Liver (tissue), 3 donors: ENCODE measurements around the gene ABHD12B.

Experiments used
- EGR1 ChIP-seq, 2 donors: IDR thresholded peaks; 2 replicates each; pipeline ENCODE4 v1.6.1; 2016 to 2018; ENCODE audit warnings: antibody characterized with exemption in 2 of 2, low read depth in 2 of 2
- FOXA1 ChIP-seq: IDR thresholded peaks from 2 replicates; pipeline ENCODE4 v1.6.1; 2016; ENCODE audit warnings: antibody characterized with exemption
- GABPA ChIP-seq, 2 donors: IDR thresholded peaks in 1 of 2; conservative IDR thresholded peaks in 1 of 2; 2 replicates each; pipeline ENCODE4 v1.6.1; 2016; ENCODE audit warnings: antibody characterized with exemption in 2 of 2, mild to moderate bottlenecking in 1 of 2, moderate library complexity in 1 of 2
- HNF4A ChIP-seq, 2 donors: conservative IDR thresholded peaks; 2 replicates each; pipeline ENCODE4 v1.6.1; 2016; ENCODE audit warnings: antibody characterized with exemption in 2 of 2, mild to moderate bottlenecking in 2 of 2
- JUND ChIP-seq, 2 donors: IDR thresholded peaks; 2 replicates each; pipeline ENCODE4 v1.6.1; 2016; ENCODE audit warnings: antibody characterized with exemption in 2 of 2
- RAD21 ChIP-seq, 2 donors: IDR thresholded peaks; 2 replicates each; pipeline ENCODE4 v1.6.1; 2016; ENCODE audit warnings: antibody characterized with exemption in 2 of 2, mild to moderate bottlenecking in 2 of 2
- SP1 ChIP-seq: IDR thresholded peaks from 2 replicates; pipeline ENCODE4 v1.6.1; 2018; ENCODE audit warnings: antibody characterized with exemption, mild to moderate bottlenecking
- TAF1 ChIP-seq: conservative IDR thresholded peaks from 2 replicates; pipeline ENCODE4 v1.6.1; 2016; ENCODE audit warnings: antibody characterized with exemption, mild to moderate bottlenecking
- YY1 ChIP-seq: IDR thresholded peaks from 2 replicates; pipeline ENCODE4 v1.6.1; 2016; ENCODE audit warnings: antibody characterized with exemption, mild to moderate bottlenecking
- TF ChIP-seq, protein P1 (sequence below): fragments of 150-350 bp; IDR thresholded peaks from 2 replicates; pipeline ENCODE4 v1.5.1; 2017; ENCODE audit warnings: improper control_type of control experiment, low read depth, low read length; ENCODE audit not compliant: missing input control
- TF ChIP-seq, protein P2 (sequence below): IDR thresholded peaks from 2 replicates; pipeline ENCODE4 v1.6.1; 2016; ENCODE audit warnings: antibody characterized with exemption
- TF ChIP-seq, protein P3 (sequence below): IDR thresholded peaks from 2 replicates; pipeline ENCODE4 v1.6.1; 2016; ENCODE audit warnings: antibody characterized with exemption, mild to moderate bottlenecking
- TF ChIP-seq, protein P4 (sequence below): IDR thresholded peaks from 2 replicates; pipeline ENCODE4 v1.6.1; 2016; ENCODE audit warnings: antibody characterized with exemption
- TF ChIP-seq, protein P5 (sequence below): IDR thresholded peaks from 2 replicates; pipeline ENCODE4 v1.6.1; 2016; ENCODE audit warnings: antibody characterized with exemption
- donor health status: healthy.
- donor health status: healthy.

DNA sequence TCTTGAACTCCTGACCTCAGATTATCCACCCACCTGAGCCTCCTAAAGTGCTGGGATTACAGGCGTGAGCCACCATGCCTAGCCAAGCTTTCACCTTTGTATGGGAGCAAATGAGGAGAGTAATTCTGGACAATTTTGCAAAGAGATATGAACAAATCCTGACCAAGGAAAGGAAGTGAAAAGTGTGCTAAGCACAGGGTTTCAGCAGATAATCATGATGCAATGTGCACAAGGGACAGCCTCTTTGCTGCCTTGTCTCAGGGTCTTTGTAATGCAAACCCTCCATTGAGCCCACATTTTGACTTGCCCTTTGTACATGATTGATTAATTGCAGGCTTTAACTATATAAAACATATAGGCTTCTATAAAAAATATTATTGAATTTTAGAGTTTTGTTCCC lies 81.6 kb downstream of the ABHD12B start:
- no peak for TF ChIP-seq SP1
- no peak for TF ChIP-seq RAD21 (IDR thresholded peaks at IDR 0.05)
- TF ChIP-seq, protein P1, sequence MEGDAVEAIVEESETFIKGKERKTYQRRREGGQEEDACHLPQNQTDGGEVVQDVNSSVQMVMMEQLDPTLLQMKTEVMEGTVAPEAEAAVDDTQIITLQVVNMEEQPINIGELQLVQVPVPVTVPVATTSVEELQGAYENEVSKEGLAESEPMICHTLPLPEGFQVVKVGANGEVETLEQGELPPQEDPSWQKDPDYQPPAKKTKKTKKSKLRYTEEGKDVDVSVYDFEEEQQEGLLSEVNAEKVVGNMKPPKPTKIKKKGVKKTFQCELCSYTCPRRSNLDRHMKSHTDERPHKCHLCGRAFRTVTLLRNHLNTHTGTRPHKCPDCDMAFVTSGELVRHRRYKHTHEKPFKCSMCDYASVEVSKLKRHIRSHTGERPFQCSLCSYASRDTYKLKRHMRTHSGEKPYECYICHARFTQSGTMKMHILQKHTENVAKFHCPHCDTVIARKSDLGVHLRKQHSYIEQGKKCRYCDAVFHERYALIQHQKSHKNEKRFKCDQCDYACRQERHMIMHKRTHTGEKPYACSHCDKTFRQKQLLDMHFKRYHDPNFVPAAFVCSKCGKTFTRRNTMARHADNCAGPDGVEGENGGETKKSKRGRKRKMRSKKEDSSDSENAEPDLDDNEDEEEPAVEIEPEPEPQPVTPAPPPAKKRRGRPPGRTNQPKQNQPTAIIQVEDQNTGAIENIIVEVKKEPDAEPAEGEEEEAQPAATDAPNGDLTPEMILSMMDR, result no peak
- TF ChIP-seq EGR1 (IDR thresholded peaks at IDR 0.05; ENCODE audit: low read depth in 2 of 2), result no peak
- no peak for TF ChIP-seq YY1
- TF ChIP-seq, protein P2, sequence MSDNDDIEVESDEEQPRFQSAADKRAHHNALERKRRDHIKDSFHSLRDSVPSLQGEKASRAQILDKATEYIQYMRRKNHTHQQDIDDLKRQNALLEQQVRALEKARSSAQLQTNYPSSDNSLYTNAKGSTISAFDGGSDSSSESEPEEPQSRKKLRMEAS, result no peak
- TF ChIP-seq FOXA1, result no peak
- TF ChIP-seq, protein P3, sequence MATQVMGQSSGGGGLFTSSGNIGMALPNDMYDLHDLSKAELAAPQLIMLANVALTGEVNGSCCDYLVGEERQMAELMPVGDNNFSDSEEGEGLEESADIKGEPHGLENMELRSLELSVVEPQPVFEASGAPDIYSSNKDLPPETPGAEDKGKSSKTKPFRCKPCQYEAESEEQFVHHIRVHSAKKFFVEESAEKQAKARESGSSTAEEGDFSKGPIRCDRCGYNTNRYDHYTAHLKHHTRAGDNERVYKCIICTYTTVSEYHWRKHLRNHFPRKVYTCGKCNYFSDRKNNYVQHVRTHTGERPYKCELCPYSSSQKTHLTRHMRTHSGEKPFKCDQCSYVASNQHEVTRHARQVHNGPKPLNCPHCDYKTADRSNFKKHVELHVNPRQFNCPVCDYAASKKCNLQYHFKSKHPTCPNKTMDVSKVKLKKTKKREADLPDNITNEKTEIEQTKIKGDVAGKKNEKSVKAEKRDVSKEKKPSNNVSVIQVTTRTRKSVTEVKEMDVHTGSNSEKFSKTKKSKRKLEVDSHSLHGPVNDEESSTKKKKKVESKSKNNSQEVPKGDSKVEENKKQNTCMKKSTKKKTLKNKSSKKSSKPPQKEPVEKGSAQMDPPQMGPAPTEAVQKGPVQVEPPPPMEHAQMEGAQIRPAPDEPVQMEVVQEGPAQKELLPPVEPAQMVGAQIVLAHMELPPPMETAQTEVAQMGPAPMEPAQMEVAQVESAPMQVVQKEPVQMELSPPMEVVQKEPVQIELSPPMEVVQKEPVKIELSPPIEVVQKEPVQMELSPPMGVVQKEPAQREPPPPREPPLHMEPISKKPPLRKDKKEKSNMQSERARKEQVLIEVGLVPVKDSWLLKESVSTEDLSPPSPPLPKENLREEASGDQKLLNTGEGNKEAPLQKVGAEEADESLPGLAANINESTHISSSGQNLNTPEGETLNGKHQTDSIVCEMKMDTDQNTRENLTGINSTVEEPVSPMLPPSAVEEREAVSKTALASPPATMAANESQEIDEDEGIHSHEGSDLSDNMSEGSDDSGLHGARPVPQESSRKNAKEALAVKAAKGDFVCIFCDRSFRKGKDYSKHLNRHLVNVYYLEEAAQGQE, result no peak
- no peak for TF ChIP-seq GABPA (IDR thresholded peaks at IDR 0.05 in 1 of 2, conservative IDR thresholded peaks at IDR 0.05 in 1 of 2)
- no peak for TF ChIP-seq HNF4A (conservative IDR thresholded peaks at IDR 0.05)
- TF ChIP-seq, protein P4, sequence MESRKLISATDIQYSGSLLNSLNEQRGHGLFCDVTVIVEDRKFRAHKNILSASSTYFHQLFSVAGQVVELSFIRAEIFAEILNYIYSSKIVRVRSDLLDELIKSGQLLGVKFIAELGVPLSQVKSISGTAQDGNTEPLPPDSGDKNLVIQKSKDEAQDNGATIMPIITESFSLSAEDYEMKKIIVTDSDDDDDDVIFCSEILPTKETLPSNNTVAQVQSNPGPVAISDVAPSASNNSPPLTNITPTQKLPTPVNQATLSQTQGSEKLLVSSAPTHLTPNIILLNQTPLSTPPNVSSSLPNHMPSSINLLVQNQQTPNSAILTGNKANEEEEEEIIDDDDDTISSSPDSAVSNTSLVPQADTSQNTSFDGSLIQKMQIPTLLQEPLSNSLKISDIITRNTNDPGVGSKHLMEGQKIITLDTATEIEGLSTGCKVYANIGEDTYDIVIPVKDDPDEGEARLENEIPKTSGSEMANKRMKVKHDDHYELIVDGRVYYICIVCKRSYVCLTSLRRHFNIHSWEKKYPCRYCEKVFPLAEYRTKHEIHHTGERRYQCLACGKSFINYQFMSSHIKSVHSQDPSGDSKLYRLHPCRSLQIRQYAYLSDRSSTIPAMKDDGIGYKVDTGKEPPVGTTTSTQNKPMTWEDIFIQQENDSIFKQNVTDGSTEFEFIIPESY, result no peak
- TF ChIP-seq, protein P5, sequence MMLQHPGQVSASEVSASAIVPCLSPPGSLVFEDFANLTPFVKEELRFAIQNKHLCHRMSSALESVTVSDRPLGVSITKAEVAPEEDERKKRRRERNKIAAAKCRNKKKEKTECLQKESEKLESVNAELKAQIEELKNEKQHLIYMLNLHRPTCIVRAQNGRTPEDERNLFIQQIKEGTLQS, result no peak
- TF ChIP-seq JUND (IDR thresholded peaks at IDR 0.05), result no peak
- TF ChIP-seq TAF1, result no peak
